Liver (tissue), 2 donors: ENCODE measurements around the gene SARM1.

ENCODE experiments used
- YY1 ChIP-seq: IDR thresholded peaks from 2 replicates; pipeline ENCODE4 v1.6.1; 2016; ENCODE audit warnings: antibody characterized with exemption, mild to moderate bottlenecking
- TF ChIP-seq, protein P1 (sequence below): fragments of 150-350 bp; IDR thresholded peaks from 2 replicates; pipeline ENCODE4 v1.5.1; 2017; ENCODE audit warnings: improper control_type of control experiment, low read depth, low read length; ENCODE audit not compliant: missing input control
- donor health status: healthy.

- TF ChIP-seq YY1: no peak
- TF ChIP-seq, protein P1, sequence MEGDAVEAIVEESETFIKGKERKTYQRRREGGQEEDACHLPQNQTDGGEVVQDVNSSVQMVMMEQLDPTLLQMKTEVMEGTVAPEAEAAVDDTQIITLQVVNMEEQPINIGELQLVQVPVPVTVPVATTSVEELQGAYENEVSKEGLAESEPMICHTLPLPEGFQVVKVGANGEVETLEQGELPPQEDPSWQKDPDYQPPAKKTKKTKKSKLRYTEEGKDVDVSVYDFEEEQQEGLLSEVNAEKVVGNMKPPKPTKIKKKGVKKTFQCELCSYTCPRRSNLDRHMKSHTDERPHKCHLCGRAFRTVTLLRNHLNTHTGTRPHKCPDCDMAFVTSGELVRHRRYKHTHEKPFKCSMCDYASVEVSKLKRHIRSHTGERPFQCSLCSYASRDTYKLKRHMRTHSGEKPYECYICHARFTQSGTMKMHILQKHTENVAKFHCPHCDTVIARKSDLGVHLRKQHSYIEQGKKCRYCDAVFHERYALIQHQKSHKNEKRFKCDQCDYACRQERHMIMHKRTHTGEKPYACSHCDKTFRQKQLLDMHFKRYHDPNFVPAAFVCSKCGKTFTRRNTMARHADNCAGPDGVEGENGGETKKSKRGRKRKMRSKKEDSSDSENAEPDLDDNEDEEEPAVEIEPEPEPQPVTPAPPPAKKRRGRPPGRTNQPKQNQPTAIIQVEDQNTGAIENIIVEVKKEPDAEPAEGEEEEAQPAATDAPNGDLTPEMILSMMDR: no peak
Observed at GRCh38 chr17:28325211-28325610, 46.3 kb upstream of the SARM1 start.
